WTC11 (cell line): ENCODE measurements around the gene GALK2. TPM values are rescaled to one million over a fixed set of nuclear protein-coding genes. Genes with fewer than 3 reads are reported as not detected.

ENCODE experiments used
- ATAC-seq: fragments of 200-7000 bp; cut with Tn5 transposase; 2 replicates; pipeline ENCODE4 v1.10.0; 2021; ENCODE audit warnings: mild to moderate bottlenecking, moderate library complexity
- CTCF ChIA-PET: fragments of 300-600 bp; sonication (Branson Sonifier 250); formaldehyde crosslinking; loops from one replicate; lab custom pipeline; 2021; ENCODE audit warnings: antibody characterized with exemption; lab: Charles Lee
- POLR2A ChIA-PET: fragments of 350-600 bp; sonication (Branson Sonifier 250); formaldehyde crosslinking; loops from one replicate; lab custom pipeline; 2021; ENCODE audit warnings: antibody characterized with exemption; lab: Charles Lee
- DNase-seq: peaks from one replicate; pipeline ENCODE4 v3.0.0; 2021; ENCODE audit warnings: low spot score
- H3K27ac Mint-ChIP-seq: 2 replicates; pipeline ENCODE4 v1.8.0; 2021; ENCODE audit warnings: mixed read lengths
- H3K27me3 Mint-ChIP-seq: 2 replicates; pipeline ENCODE4 v1.8.0; 2021; ENCODE audit warnings: low read depth, mild to moderate bottlenecking, moderate library complexity, mixed read lengths
- H3K36me3 Mint-ChIP-seq: 2 replicates; pipeline ENCODE4 v1.8.0; 2021; ENCODE audit warnings: mixed read lengths
- H3K4me1 Mint-ChIP-seq: 2 replicates; pipeline ENCODE4 v1.8.0; 2022; ENCODE audit warnings: mixed read lengths
- H3K4me3 Mint-ChIP-seq: 2 replicates; pipeline ENCODE4 v1.8.0; 2021; ENCODE audit warnings: mild to moderate bottlenecking, moderate library complexity, mixed read lengths
- H3K9me3 Mint-ChIP-seq: 2 replicates; pipeline ENCODE4 v1.8.0; 2021; ENCODE audit warnings: mixed read lengths
- CBFB ChIP-seq: sonication (generic); formaldehyde crosslinking; IDR thresholded peaks from 2 replicates; pipeline ENCODE4 v1.8.1; 2022; ENCODE audit warnings: mild to moderate bottlenecking, low read depth, missing genetic modification reagents
- CREB1 ChIP-seq: sonication (generic); formaldehyde crosslinking; IDR thresholded peaks from 2 replicates; pipeline ENCODE4 v1.8.0; 2023; ENCODE audit warnings: mild to moderate bottlenecking, missing genetic modification reagents
- IRF2 ChIP-seq: sonication (generic); formaldehyde crosslinking; IDR thresholded peaks from 2 replicates; pipeline ENCODE4 v1.8.0; 2022; ENCODE audit warnings: low read depth, missing genetic modification reagents, borderline replicate concordance
- NFE2L1 ChIP-seq: sonication (generic); formaldehyde crosslinking; IDR thresholded peaks from 2 replicates; pipeline ENCODE4 v1.8.1; 2023; ENCODE audit warnings: missing genetic modification reagents
- TEAD1 ChIP-seq: sonication (generic); formaldehyde crosslinking; IDR thresholded peaks from 2 replicates; pipeline ENCODE4 v1.8.0; 2022; ENCODE audit warnings: mild to moderate bottlenecking, missing genetic modification reagents
- ZNF396 ChIP-seq: fragments of 250-450 bp; sonication (Bioruptor Pico); IDR thresholded peaks from 2 replicates; pipeline ENCODE4 v1.8.0; 2021; ENCODE audit warnings: mild to moderate bottlenecking, moderate library complexity, borderline replicate concordance
- total RNA-seq: library from RNA; stranded (reverse); gene quantifications from 3 replicates; pipeline ENCODE4 v1.2.3, GENCODE V29; 2021
- TF ChIP-seq, protein P1 (sequence below): fragments of 250-450 bp; sonication (Bioruptor Pico); IDR thresholded peaks from 2 replicates; pipeline ENCODE4 v2.1.2; 2022; ENCODE audit warnings: mild to moderate bottlenecking, moderate library complexity
- TF ChIP-seq, protein P2 (sequence below): fragments of 200-600 bp; IDR thresholded peaks from 2 replicates; pipeline ENCODE4 v1.8.0; 2022; ENCODE audit warnings: antibody characterized with exemption
- TF ChIP-seq, protein P3 (sequence below): sonication (generic); formaldehyde crosslinking; IDR thresholded peaks from 2 replicates; pipeline ENCODE4 v1.8.0; 2022; ENCODE audit warnings: missing genetic modification reagents
- TF ChIP-seq, protein P4 (sequence below): sonication (generic); formaldehyde crosslinking; IDR thresholded peaks from 2 replicates; pipeline ENCODE4 v1.8.1; 2023; ENCODE audit warnings: mild to moderate bottlenecking, missing genetic modification reagents
- TF ChIP-seq, protein P5 (sequence below): sonication (generic); formaldehyde crosslinking; IDR thresholded peaks from 2 replicates; pipeline ENCODE4 v1.8.1; 2023; ENCODE audit warnings: mild to moderate bottlenecking, missing genetic modification reagents, borderline replicate concordance
- TF ChIP-seq, protein P6 (sequence below): fragments of 250-450 bp; sonication (Bioruptor Pico); conservative IDR thresholded peaks from 2 replicates; pipeline ENCODE4 v1.9.0; 2021; ENCODE audit warnings: mild to moderate bottlenecking
- TF ChIP-seq, protein P7 (sequence below): sonication (generic); formaldehyde crosslinking; conservative IDR thresholded peaks from 2 replicates; pipeline ENCODE4 v1.8.1; 2023; ENCODE audit warnings: mild to moderate bottlenecking, low read depth, missing genetic modification reagents, moderate library complexity

Gene GALK2
- total RNA-seq, 1 experiment from 2014 or later: 16.9 TPM

DNA sequence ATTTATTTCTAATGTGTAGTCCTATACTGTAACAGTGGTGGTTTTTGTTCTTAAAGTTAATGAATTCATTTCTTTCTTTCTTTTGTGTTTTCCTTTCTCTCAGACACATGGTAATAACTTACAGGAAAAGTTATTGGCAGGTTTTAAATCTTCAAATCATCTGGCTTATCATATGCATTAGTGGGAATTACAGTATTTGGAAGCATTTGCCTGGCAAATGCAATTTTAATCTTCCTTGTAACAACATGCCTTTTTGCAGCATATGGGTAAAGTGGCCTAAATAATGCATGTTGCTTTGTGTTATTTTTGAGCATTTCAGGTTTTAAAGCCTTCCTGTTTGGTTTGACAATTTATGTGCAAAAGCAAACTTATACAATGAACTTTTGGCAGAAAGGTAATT lies 66.8 kb downstream of the GALK2 start (continued):
- TF ChIP-seq, protein P1, sequence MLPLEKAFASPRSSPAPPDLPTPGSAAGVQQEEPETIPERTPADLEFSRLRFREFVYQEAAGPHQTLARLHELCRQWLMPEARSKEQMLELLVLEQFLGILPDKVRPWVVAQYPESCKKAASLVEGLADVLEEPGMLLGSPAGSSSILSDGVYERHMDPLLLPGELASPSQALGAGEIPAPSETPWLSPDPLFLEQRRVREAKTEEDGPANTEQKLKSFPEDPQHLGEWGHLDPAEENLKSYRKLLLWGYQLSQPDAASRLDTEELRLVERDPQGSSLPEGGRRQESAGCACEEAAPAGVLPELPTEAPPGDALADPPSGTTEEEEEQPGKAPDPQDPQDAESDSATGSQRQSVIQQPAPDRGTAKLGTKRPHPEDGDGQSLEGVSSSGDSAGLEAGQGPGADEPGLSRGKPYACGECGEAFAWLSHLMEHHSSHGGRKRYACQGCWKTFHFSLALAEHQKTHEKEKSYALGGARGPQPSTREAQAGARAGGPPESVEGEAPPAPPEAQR (CRISPR knock-in tag): no peak

DNA sequence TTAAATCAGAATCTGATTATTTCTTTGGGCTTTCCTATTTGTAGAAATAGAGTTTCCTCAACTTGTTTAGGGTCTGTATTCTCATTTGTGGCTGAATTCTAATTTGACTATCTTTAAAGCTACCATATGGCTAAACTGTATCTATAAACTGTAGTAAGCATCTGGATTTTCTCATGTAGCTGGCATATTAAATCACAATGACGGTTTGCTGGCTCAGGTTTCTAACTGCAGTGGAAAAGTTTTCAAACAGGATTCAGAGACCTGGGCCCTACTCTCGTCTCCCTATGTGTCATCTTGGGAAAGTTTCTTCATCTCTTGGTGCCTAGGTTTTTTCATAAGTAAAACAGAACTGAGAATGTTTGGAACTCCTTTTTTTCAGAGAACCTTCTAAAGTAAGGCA lies 68.3 kb downstream of the GALK2 start:
- CTCF ChIA-PET: interaction anchor here (0.7 to 4.7 kb wide), 5 partner anchors 184 to 638 kb away, joined by 3 to 131 read pairs (median 4); partner anchors contain the start of gene FGF7
- DNase-seq: no peak
- POLR2A ChIA-PET: interaction anchor here (0.5 kb wide), 1 partner anchor 722 kb away, joined by 4 read pairs; no protein-coding TSS in a partner anchor
- peaks cover 10% of the 10 kb centered on the region for H3K9me3 Mint-ChIP-seq
- peaks cover 11% of the 10 kb centered on the region for H3K36me3 Mint-ChIP-seq
- peak overlapping the region; percentile 42; the same call in 1 of the 2 replicates for H3K27ac Mint-ChIP-seq
- no peaks in the 10 kb centered on the region for H3K27me3 Mint-ChIP-seq
- TF ChIP-seq CBFB (CRISPR knock-in tag) (no peak), TEAD1 (CRISPR knock-in tag) (no peak)
- TF ChIP-seq, protein P2, sequence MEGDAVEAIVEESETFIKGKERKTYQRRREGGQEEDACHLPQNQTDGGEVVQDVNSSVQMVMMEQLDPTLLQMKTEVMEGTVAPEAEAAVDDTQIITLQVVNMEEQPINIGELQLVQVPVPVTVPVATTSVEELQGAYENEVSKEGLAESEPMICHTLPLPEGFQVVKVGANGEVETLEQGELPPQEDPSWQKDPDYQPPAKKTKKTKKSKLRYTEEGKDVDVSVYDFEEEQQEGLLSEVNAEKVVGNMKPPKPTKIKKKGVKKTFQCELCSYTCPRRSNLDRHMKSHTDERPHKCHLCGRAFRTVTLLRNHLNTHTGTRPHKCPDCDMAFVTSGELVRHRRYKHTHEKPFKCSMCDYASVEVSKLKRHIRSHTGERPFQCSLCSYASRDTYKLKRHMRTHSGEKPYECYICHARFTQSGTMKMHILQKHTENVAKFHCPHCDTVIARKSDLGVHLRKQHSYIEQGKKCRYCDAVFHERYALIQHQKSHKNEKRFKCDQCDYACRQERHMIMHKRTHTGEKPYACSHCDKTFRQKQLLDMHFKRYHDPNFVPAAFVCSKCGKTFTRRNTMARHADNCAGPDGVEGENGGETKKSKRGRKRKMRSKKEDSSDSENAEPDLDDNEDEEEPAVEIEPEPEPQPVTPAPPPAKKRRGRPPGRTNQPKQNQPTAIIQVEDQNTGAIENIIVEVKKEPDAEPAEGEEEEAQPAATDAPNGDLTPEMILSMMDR: no peak
- TF ChIP-seq, protein P3, sequence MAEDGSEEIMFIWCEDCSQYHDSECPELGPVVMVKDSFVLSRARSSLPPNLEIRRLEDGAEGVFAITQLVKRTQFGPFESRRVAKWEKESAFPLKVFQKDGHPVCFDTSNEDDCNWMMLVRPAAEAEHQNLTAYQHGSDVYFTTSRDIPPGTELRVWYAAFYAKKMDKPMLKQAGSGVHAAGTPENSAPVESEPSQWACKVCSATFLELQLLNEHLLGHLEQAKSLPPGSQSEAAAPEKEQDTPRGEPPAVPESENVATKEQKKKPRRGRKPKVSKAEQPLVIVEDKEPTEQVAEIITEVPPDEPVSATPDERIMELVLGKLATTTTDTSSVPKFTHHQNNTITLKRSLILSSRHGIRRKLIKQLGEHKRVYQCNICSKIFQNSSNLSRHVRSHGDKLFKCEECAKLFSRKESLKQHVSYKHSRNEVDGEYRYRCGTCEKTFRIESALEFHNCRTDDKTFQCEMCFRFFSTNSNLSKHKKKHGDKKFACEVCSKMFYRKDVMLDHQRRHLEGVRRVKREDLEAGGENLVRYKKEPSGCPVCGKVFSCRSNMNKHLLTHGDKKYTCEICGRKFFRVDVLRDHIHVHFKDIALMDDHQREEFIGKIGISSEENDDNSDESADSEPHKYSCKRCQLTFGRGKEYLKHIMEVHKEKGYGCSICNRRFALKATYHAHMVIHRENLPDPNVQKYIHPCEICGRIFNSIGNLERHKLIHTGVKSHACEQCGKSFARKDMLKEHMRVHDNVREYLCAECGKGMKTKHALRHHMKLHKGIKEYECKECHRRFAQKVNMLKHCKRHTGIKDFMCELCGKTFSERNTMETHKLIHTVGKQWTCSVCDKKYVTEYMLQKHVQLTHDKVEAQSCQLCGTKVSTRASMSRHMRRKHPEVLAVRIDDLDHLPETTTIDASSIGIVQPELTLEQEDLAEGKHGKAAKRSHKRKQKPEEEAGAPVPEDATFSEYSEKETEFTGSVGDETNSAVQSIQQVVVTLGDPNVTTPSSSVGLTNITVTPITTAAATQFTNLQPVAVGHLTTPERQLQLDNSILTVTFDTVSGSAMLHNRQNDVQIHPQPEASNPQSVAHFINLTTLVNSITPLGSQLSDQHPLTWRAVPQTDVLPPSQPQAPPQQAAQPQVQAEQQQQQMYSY (CRISPR knock-in tag): no peak
- TF ChIP-seq, protein P4, sequence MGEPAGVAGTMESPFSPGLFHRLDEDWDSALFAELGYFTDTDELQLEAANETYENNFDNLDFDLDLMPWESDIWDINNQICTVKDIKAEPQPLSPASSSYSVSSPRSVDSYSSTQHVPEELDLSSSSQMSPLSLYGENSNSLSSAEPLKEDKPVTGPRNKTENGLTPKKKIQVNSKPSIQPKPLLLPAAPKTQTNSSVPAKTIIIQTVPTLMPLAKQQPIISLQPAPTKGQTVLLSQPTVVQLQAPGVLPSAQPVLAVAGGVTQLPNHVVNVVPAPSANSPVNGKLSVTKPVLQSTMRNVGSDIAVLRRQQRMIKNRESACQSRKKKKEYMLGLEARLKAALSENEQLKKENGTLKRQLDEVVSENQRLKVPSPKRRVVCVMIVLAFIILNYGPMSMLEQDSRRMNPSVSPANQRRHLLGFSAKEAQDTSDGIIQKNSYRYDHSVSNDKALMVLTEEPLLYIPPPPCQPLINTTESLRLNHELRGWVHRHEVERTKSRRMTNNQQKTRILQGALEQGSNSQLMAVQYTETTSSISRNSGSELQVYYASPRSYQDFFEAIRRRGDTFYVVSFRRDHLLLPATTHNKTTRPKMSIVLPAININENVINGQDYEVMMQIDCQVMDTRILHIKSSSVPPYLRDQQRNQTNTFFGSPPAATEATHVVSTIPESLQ (CRISPR knock-in tag): no peak
- TF ChIP-seq, protein P5, sequence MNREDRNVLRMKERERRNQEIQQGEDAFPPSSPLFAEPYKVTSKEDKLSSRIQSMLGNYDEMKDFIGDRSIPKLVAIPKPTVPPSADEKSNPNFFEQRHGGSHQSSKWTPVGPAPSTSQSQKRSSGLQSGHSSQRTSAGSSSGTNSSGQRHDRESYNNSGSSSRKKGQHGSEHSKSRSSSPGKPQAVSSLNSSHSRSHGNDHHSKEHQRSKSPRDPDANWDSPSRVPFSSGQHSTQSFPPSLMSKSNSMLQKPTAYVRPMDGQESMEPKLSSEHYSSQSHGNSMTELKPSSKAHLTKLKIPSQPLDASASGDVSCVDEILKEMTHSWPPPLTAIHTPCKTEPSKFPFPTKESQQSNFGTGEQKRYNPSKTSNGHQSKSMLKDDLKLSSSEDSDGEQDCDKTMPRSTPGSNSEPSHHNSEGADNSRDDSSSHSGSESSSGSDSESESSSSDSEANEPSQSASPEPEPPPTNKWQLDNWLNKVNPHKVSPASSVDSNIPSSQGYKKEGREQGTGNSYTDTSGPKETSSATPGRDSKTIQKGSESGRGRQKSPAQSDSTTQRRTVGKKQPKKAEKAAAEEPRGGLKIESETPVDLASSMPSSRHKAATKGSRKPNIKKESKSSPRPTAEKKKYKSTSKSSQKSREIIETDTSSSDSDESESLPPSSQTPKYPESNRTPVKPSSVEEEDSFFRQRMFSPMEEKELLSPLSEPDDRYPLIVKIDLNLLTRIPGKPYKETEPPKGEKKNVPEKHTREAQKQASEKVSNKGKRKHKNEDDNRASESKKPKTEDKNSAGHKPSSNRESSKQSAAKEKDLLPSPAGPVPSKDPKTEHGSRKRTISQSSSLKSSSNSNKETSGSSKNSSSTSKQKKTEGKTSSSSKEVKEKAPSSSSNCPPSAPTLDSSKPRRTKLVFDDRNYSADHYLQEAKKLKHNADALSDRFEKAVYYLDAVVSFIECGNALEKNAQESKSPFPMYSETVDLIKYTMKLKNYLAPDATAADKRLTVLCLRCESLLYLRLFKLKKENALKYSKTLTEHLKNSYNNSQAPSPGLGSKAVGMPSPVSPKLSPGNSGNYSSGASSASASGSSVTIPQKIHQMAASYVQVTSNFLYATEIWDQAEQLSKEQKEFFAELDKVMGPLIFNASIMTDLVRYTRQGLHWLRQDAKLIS: no peak
- TF ChIP-seq, all 79 proteins: peak for 0
- H3K4me1 Mint-ChIP-seq: peaks cover 24% of the 10 kb centered on the region
- no peak for ATAC-seq
- no peak overlapping the region for H3K4me3 Mint-ChIP-seq

DNA sequence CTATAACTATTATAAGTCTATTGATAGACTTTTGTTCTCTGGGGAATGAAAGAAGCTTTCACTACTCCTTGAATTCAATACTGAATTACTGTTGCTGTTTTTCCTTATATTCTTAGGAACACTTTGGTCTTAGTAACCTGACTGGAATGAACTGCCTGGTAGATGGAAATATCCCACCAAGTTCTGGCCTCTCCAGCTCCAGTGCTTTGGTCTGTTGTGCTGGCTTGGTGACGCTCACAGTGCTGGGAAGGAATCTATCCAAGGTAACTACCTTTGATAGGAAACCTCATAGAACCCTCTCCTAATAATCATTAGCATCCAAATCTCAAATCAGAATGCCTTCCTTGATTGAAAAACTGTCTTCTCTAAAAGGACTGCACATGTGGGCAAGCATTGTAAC lies 69.1 kb downstream of the GALK2 start:
- peaks cover 9% of the 10 kb centered on the region for H3K36me3 Mint-ChIP-seq
- ChIA-PET CTCF (interaction anchor here (1.5 kb wide), 1 partner anchor 263 kb away, joined by 4 read pairs; no protein-coding TSS in a partner anchor), POLR2A (interaction anchor here (0.5 kb wide), 1 partner anchor 722 kb away, joined by 4 read pairs; no protein-coding TSS in a partner anchor)
- no peaks in the 10 kb centered on the region for H3K27me3 Mint-ChIP-seq
- H3K27ac Mint-ChIP-seq: peak overlapping the region; percentile 20; the same call in 1 of the 2 replicates
- H3K4me1 Mint-ChIP-seq: peaks cover 24% of the 10 kb centered on the region
- ATAC-seq: no peak
- no peak for DNase-seq
- no peak overlapping the region for H3K4me3 Mint-ChIP-seq
- peaks cover 4% of the 10 kb centered on the region for H3K9me3 Mint-ChIP-seq
- TF ChIP-seq, protein P6, sequence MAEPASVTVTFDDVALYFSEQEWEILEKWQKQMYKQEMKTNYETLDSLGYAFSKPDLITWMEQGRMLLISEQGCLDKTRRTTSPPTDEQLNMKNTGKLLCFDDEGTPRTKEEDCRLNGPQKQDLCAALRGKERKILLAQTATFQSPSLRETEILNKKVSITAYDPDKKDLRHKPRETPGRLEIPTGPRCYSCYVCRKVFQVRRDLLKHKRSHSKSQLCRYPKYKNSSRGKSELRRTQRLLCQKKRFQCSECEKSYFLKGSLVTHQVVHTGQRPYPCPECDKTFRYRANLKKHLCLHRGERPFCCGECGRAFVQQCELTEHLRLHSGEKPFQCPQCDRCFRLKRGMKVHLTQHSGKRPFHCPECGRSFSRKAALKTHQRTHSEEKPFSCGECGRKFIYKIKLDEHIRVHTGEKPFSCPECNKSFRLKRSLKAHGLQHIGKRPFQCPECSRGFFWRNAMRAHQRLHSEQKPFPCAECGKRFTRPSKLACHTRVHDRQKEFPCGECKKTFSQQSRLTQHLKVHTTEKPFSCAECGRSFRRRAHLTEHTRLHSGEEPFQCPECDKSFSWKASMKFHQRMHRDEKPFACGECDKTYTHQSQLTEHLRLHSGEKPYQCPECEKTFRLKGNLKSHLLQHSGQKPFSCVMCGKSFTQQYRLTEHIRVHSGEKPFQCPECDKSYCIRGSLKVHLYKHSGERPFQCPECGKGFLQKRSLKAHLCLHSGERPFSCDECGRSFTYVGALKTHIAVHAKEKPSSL (CRISPR knock-in tag): no peak
- no peak for TF ChIP-seq CREB1
- TF ChIP-seq ZNF396 (CRISPR knock-in tag): no peak
- no peak for TF ChIP-seq IRF2
- TF ChIP-seq NFE2L1: no peak
- TF ChIP-seq CBFB (CRISPR knock-in tag): no peak
- TF ChIP-seq, protein P7, sequence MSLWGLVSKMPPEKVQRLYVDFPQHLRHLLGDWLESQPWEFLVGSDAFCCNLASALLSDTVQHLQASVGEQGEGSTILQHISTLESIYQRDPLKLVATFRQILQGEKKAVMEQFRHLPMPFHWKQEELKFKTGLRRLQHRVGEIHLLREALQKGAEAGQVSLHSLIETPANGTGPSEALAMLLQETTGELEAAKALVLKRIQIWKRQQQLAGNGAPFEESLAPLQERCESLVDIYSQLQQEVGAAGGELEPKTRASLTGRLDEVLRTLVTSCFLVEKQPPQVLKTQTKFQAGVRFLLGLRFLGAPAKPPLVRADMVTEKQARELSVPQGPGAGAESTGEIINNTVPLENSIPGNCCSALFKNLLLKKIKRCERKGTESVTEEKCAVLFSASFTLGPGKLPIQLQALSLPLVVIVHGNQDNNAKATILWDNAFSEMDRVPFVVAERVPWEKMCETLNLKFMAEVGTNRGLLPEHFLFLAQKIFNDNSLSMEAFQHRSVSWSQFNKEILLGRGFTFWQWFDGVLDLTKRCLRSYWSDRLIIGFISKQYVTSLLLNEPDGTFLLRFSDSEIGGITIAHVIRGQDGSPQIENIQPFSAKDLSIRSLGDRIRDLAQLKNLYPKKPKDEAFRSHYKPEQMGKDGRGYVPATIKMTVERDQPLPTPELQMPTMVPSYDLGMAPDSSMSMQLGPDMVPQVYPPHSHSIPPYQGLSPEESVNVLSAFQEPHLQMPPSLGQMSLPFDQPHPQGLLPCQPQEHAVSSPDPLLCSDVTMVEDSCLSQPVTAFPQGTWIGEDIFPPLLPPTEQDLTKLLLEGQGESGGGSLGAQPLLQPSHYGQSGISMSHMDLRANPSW (CRISPR knock-in tag): no peak
